Measurements from ENCODE around the gene PCMTD2. TPM values are rescaled to one million over a fixed set of nuclear protein-coding genes. Genes with fewer than 3 reads are reported as not detected.

PCMTD2 gene
- total and polyA plus RNA-seq, 10 of the 15 experiments (the other 5 are each of a cell fraction or from before 2014, with no cell fraction given): 6.8 to 36.8 (median 16.5) TPM

DNA sequence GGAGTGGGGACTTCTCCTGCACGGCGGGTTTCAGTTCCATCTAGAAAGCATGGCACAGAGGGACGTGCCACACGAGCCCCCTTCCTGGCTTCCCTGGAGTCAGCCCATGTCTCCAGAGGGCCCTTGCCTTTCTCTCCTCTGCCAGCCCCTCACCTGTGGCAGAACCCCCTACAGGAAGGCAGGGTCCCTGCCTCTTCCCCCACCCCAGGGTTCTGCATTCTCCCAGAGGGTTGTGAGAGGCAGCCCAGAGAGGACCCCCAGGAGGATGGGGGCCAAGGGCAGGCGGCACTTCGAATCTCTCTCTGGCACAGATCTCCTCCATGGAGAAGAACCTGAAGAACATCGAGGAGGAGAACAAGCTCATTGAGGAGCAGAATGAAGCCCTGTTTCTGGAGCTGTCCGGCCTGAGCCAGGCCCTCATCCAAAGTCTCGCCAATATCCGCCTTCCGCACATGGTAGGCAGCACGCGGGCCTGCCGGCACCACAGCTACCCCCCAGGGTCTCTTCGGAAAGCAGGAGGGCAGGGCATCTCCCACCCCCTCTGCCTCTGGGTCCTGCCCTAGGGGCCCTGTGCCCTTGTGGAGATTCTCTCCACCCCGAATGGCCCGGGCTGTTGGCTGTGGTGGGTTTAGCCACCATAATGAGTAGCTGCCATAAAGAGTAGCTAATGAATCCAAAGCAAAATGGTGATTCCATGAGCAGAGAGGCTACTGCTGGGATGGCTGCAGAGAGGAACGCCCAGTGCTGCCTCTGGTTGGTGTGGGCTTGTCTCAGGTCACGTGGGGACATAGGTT, 15.9 kb upstream of the PCMTD2 start:
- BruUV-seq (replicated peaks): no TSS peak

More for the DNA sequence above, 15.9 kb upstream of the PCMTD2 start:
- intact Hi-C loops (cut with micrococcal nuclease; ENCODE audit: unreplicated experiment) (no loop called here), in situ Hi-C loops (cut with MboI) (no loop called here)
- Histone ChIP-seq H3K9me3 (replicated peaks; ENCODE audit: control insufficient read depth, insufficient read depth, low read length) (no peaks in the 10 kb centered on the region), H3K9ac (ENCODE audit: control insufficient read depth, insufficient read depth, low read length) (no peak overlapping the region), H3K4me2 (ENCODE audit: control insufficient read depth, insufficient read depth) (no peak overlapping the region), H3K4me3 (no peak overlapping the region), H4K20me1 (ENCODE audit: control insufficient read depth, insufficient read depth) (no peaks in the 10 kb centered on the region), H3K4me1 (ENCODE audit: control insufficient read depth, insufficient read depth, low read length) (peaks cover 12% of the 10 kb centered on the region), H3K36me3 (ENCODE audit: control insufficient read depth in 2 of 2, insufficient read depth in 2 of 2, low read length in 1 of 2) (no peaks in the 10 kb centered on the region), H3K27ac (ENCODE audit: control insufficient read depth, insufficient read depth) (peak overlapping the region; percentile 40; the same call in 1 of the 2 replicates), H2AFZ (ENCODE audit: control insufficient read depth, low read depth, low read length) (peak overlapping the region; percentile 90), H3K27me3 (replicated peaks in 1 of 2; ENCODE audit: control insufficient read depth in 2 of 2, insufficient read depth in 2 of 2, low read length in 1 of 2) (0 out of 4 replicates have a peak, but pooled peaks cover 0 to 3% of the 10 kb centered on the region in 2 experiments), H3K79me2 (ENCODE audit: control insufficient read depth, insufficient read depth, low read length) (no peaks in the 10 kb centered on the region)
- DNase-seq (ENCODE audit: low read depth, low spot score) (no peak), ATAC-seq (no peak), FAIRE-seq (no peak)
- POLR2A ChIA-PET: interaction anchor here (0.6 to 0.7 kb wide), 2 partner anchors 9 to 19 kb away, joined by 3 read pairs; no protein-coding TSS in a partner anchor
- SMC1A ChIA-PET (ENCODE audit: uncharacterized antibody, unreplicated experiment): interaction anchor here (0.6 to 1.4 kb wide), 2 partner anchors 9 to 45 kb away, joined by 3 to 4 read pairs; no protein-coding TSS in a partner anchor
- TF ChIP-seq, protein P1, sequence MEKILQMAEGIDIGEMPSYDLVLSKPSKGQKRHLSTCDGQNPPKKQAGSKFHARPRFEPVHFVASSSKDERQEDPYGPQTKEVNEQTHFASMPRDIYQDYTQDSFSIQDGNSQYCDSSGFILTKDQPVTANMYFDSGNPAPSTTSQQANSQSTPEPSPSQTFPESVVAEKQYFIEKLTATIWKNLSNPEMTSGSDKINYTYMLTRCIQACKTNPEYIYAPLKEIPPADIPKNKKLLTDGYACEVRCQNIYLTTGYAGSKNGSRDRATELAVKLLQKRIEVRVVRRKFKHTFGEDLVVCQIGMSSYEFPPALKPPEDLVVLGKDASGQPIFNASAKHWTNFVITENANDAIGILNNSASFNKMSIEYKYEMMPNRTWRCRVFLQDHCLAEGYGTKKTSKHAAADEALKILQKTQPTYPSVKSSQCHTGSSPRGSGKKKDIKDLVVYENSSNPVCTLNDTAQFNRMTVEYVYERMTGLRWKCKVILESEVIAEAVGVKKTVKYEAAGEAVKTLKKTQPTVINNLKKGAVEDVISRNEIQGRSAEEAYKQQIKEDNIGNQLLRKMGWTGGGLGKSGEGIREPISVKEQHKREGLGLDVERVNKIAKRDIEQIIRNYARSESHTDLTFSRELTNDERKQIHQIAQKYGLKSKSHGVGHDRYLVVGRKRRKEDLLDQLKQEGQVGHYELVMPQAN (conservative IDR thresholded peaks at IDR 0.05): no peak
- TF ChIP-seq USF1 (IDR thresholded peaks at IDR 0.05; ENCODE audit: borderline replicate concordance, extremely low read length, insufficient read depth, low read depth, low read length) (peak; percentile 28), IKZF1 (conservative IDR thresholded peaks at IDR 0.05) (0 out of 2 replicates have a peak, but pooled peaks have one; percentile 24), GATAD2B (conservative IDR thresholded peaks at IDR 0.05; ENCODE audit: low read depth) (0 out of 2 replicates have a peak, but pooled peaks have one; percentile 3), SPI1 (IDR thresholded peaks at IDR 0.05; ENCODE audit: borderline replicate concordance, insufficient read depth, low read depth, low read length) (no peak)
- TF ChIP-seq, protein P2, sequence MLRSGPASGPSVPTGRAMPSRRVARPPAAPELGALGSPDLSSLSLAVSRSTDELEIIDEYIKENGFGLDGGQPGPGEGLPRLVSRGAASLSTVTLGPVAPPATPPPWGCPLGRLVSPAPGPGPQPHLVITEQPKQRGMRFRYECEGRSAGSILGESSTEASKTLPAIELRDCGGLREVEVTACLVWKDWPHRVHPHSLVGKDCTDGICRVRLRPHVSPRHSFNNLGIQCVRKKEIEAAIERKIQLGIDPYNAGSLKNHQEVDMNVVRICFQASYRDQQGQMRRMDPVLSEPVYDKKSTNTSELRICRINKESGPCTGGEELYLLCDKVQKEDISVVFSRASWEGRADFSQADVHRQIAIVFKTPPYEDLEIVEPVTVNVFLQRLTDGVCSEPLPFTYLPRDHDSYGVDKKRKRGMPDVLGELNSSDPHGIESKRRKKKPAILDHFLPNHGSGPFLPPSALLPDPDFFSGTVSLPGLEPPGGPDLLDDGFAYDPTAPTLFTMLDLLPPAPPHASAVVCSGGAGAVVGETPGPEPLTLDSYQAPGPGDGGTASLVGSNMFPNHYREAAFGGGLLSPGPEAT (IDR thresholded peaks at IDR 0.05; ENCODE audit: low read depth): no peak
- TF ChIP-seq, protein P3, sequence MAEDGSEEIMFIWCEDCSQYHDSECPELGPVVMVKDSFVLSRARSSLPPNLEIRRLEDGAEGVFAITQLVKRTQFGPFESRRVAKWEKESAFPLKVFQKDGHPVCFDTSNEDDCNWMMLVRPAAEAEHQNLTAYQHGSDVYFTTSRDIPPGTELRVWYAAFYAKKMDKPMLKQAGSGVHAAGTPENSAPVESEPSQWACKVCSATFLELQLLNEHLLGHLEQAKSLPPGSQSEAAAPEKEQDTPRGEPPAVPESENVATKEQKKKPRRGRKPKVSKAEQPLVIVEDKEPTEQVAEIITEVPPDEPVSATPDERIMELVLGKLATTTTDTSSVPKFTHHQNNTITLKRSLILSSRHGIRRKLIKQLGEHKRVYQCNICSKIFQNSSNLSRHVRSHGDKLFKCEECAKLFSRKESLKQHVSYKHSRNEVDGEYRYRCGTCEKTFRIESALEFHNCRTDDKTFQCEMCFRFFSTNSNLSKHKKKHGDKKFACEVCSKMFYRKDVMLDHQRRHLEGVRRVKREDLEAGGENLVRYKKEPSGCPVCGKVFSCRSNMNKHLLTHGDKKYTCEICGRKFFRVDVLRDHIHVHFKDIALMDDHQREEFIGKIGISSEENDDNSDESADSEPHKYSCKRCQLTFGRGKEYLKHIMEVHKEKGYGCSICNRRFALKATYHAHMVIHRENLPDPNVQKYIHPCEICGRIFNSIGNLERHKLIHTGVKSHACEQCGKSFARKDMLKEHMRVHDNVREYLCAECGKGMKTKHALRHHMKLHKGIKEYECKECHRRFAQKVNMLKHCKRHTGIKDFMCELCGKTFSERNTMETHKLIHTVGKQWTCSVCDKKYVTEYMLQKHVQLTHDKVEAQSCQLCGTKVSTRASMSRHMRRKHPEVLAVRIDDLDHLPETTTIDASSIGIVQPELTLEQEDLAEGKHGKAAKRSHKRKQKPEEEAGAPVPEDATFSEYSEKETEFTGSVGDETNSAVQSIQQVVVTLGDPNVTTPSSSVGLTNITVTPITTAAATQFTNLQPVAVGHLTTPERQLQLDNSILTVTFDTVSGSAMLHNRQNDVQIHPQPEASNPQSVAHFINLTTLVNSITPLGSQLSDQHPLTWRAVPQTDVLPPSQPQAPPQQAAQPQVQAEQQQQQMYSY (CRISPR knock-in tag; IDR thresholded peaks at IDR 0.05): no peak
- RAD21 ChIA-PET (ENCODE audit: unreplicated experiment): interaction anchor here (1.2 to 1.8 kb wide), 3 partner anchors 12 to 46 kb away, joined by 3 to 6 read pairs (median 3); partner anchors contain the start of gene PCMTD2
- 56% methylated on average over 14 of the region's 19 CpGs for WGBS (ENCODE audit: insufficient coverage, insufficient replicate concordance, low lambda C conversion rate, missing lambda C conversion rate)
- CTCF ChIA-PET: interaction anchor here (1.0 to 3.6 kb wide), 7 partner anchors 9 to 119 kb away, joined by 3 to 20 read pairs (median 9); partner anchors contain the start of gene PCMTD2

Measured in GM12878 (cell line).